Thoracic aorta (tissue), 2 donors: ENCODE data around the gene CCDC73. TPM values are rescaled to one million over a fixed set of nuclear protein-coding genes. Genes with fewer than 3 reads are reported as not detected.

Experiments
- ATAC-seq: fragments of 150-250 bp; one replicate; pipeline ENCODE4 v1.8.0; 2017; ENCODE audit warnings: low read depth; ENCODE audit not compliant: insufficient number of reproducible peaks, low FRiP score
- DNase-seq: peaks from one replicate; pipeline ENCODE4 v3.0.0-alpha.2; 2020; ENCODE audit warnings: low spot score
- H3K27ac ChIP-seq, 2 donors: fragments of 200-600 bp; sonication (generic); 1 replicate in 1 of 2; 2 replicates in 1 of 2; pipeline ENCODE4 v1.5.1; 2016; ENCODE audit warnings: mild to moderate bottlenecking in 2 of 2, moderate library complexity in 2 of 2
- H3K27me3 ChIP-seq: fragments of 200-600 bp; sonication (generic); replicated peaks from 2 replicates; pipeline ENCODE4 v1.6.0; 2016; ENCODE audit warnings: mild to moderate bottlenecking; ENCODE audit not compliant: insufficient read depth
- H3K36me3 ChIP-seq: fragments of 200-600 bp; sonication (generic); one replicate; pipeline ENCODE4 v1.5.1; 2016
- H3K4me1 ChIP-seq, 2 donors: fragments of 200-600 bp; sonication (generic); 1 replicate in 1 of 2; 2 replicates in 1 of 2; pipeline versions ENCODE4 v1.5.1 to v1.6.0; 2016; ENCODE audit warnings: low read depth in 2 of 2, mild to moderate bottlenecking in 1 of 2; ENCODE audit not compliant: control insufficient read depth in 1 of 2
- H3K4me3 ChIP-seq: fragments of 200-600 bp; sonication (generic); 2 replicates; pipeline ENCODE4 v1.5.1; 2016; ENCODE audit warnings: mild to moderate bottlenecking
- H3K9me3 ChIP-seq: fragments of 200-600 bp; sonication (generic); 2 replicates; pipeline ENCODE4 v1.5.1; 2016
- total RNA-seq, 2 donors: library from RNA; depleted of rRNA; stranded (reverse); fragments of >200 nt; gene quantifications; one replicate each; pipeline versions ENCODE4 v1.1.0 to v1.2.3, GENCODE V29; 2016
- TF ChIP-seq, protein P1 (sequence below): fragments of 200-600 bp; sonication (generic); IDR thresholded peaks from one replicate; pipeline ENCODE4 v1.5.1; 2019; ENCODE audit warnings: antibody characterized with exemption

Gene CCDC73
- total RNA-seq, 2 donors from 2014 or later, result 0.28 TPM; not detected in 1

DNA sequence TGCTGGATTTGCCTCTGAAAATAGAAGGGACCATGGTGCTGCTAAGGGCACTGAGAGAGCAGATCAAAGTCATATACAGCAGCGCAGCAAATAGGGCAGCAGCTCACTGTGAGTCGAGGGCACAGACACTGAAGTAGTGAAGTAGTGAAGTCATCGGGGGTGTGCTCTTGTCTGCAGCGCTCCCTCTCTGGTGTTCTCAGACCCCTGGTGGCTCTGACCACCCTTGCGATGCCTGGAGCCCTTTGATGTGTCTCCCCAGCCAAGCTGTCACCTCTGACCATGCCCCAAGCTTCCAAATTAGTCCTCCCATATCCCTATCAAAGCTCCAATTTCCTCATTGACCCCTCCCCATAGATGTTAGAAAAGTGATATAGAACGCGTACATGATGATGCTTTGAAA is 238.6 kb downstream of the CCDC73 start:
- Histone ChIP-seq H3K4me3 (no peak overlapping the region), H3K9me3 (no peaks in the 10 kb centered on the region), H3K27me3 (no peaks in the 10 kb centered on the region), H3K36me3 (no peaks in the 10 kb centered on the region), H3K27ac (no peak overlapping the region), H3K4me1 (no peaks in the 10 kb centered on the region)
- DNase-seq, result no peak
- TF ChIP-seq, protein P1, sequence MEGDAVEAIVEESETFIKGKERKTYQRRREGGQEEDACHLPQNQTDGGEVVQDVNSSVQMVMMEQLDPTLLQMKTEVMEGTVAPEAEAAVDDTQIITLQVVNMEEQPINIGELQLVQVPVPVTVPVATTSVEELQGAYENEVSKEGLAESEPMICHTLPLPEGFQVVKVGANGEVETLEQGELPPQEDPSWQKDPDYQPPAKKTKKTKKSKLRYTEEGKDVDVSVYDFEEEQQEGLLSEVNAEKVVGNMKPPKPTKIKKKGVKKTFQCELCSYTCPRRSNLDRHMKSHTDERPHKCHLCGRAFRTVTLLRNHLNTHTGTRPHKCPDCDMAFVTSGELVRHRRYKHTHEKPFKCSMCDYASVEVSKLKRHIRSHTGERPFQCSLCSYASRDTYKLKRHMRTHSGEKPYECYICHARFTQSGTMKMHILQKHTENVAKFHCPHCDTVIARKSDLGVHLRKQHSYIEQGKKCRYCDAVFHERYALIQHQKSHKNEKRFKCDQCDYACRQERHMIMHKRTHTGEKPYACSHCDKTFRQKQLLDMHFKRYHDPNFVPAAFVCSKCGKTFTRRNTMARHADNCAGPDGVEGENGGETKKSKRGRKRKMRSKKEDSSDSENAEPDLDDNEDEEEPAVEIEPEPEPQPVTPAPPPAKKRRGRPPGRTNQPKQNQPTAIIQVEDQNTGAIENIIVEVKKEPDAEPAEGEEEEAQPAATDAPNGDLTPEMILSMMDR, result no peak
- no peak for ATAC-seq

DNA sequence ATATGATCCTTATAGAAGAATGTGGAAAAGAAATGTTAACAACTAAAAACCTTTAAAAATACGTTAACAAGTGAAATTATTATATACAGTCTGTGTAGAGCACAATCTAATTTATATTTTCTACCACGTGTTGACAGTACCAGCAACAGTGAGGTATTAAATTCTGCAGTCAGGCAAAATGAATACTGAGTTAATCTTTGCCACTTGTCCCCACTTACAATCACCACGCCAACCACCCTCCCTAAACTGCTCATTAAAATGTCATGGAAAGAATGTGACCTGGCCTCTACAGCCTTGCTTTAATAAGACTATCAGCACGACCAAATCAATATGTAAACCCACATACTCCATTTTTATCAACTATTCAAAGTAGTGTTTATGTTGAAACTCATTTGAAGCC is 239.4 kb downstream of the CCDC73 start:
- no peaks in the 10 kb centered on the region for H3K27me3 ChIP-seq
- no peaks in the 10 kb centered on the region for H3K36me3 ChIP-seq
- no peaks in the 10 kb centered on the region for H3K9me3 ChIP-seq
- H3K27ac ChIP-seq, result no peak overlapping the region
- no peaks in the 10 kb centered on the region for H3K4me1 ChIP-seq
- DNase-seq, result no peak
- TF ChIP-seq, protein P1, result no peak
- H3K4me3 ChIP-seq, result no peak overlapping the region
- ATAC-seq, result no peak

Other genes starting within 250 kb of the CCDC73 start
- gene EIF3M, start 210.8 kb downstream of the CCDC73 start, total RNA-seq, result 100 to 1,000 TPM; 190 to 347 TPM
- 1 to 10 TPM; 2.3 to 5.1 TPM for gene PRRG4, start 35.3 kb upstream of the CCDC73 start, total RNA-seq
- 10 to 100 TPM; 20.3 to 40.0 TPM for gene QSER1, start 98.1 kb upstream of the CCDC73 start, total RNA-seq
- gene DEPDC7, start 221.2 kb upstream of the CCDC73 start, total RNA-seq, result 1 to 10 TPM in 1 of 2 donors, not detected in 1; 1.1 TPM
- 10 to 100 TPM; 49.2 to 62.7 TPM for gene TCP11L1, start 244.9 kb upstream of the CCDC73 start, total RNA-seq